Neuronal stem cell (in vitro differentiated cells): Measurements from ENCODE around the gene SNX12.

ENCODE experiments used
- DNase-seq: peaks from one replicate; pipeline ENCODE4 v3.0.0-alpha.2; 2013; ENCODE audit warnings: low spot score
- H2AFZ ChIP-seq: one replicate; pipeline ENCODE4 v1.6.1; 2013; ENCODE audit warnings: mild to moderate bottlenecking, low read length, inconsistent platforms
- H2AK5ac ChIP-seq: 2 replicates; pipeline ENCODE4 v1.6.1; 2013; ENCODE audit warnings: low read depth, mild to moderate bottlenecking, inconsistent platforms, low read length, moderate library complexity, mixed read lengths
- H2BK120ac ChIP-seq: 2 replicates; pipeline ENCODE4 v1.6.1; 2013; ENCODE audit warnings: low read depth, mild to moderate bottlenecking, inconsistent platforms, low read length, moderate library complexity, mixed read lengths
- H2BK12ac ChIP-seq: one replicate; pipeline ENCODE4 v1.6.1; 2013; ENCODE audit warnings: low read length, inconsistent platforms
- H2BK15ac ChIP-seq: 2 replicates; pipeline ENCODE4 v1.6.1; 2013; ENCODE audit warnings: mild to moderate bottlenecking, low read length, inconsistent platforms, mixed read lengths
- H2BK5ac ChIP-seq: one replicate; pipeline ENCODE4 v1.6.1; 2013; ENCODE audit warnings: inconsistent platforms, mild to moderate bottlenecking, low read length, moderate library complexity
- H3K14ac ChIP-seq: one replicate; pipeline ENCODE4 v1.6.1; 2013; ENCODE audit warnings: low read length, inconsistent platforms
- H3K18ac ChIP-seq: 2 replicates; pipeline ENCODE4 v1.6.1; 2013; ENCODE audit warnings: low read length, inconsistent platforms
- H3K23ac ChIP-seq: 2 replicates; pipeline ENCODE4 v1.6.1; 2013; ENCODE audit warnings: low read depth, mild to moderate bottlenecking, mixed read lengths, low read length, inconsistent platforms; ENCODE audit not compliant: poor library complexity
- H3K27ac ChIP-seq: replicated peaks from 3 replicates; pipeline ENCODE4 v1.5.1; 2013; ENCODE audit warnings: low read length, inconsistent platforms
- H3K27me3 ChIP-seq, 3 experiments: 2 replicates each; pipeline ENCODE4 v1.6.1; 2013; ENCODE audit warnings: low read length in 3 of 3, mild to moderate bottlenecking in 2 of 3, inconsistent platforms in 1 of 3, low read depth in 1 of 3, mixed read lengths in 1 of 3, moderate library complexity in 1 of 3; ENCODE audit not compliant: control insufficient read depth in 3 of 3, insufficient read depth in 3 of 3
- H3K36me3 ChIP-seq, 2 donors: replicated peaks in 1 of 2; 2 replicates each; pipeline ENCODE4 v1.6.1; 2013; ENCODE audit warnings: low read length in 2 of 2; ENCODE audit not compliant: control insufficient read depth in 2 of 2, insufficient read depth in 2 of 2
- H3K4ac ChIP-seq: 2 replicates; pipeline ENCODE4 v1.6.1; 2013; ENCODE audit warnings: inconsistent platforms, mild to moderate bottlenecking, low read length, moderate library complexity
- H3K4me1 ChIP-seq, 2 donors: 1 replicate in 1 of 2; 2 replicates in 1 of 2; pipeline ENCODE4 v1.6.1; 2013; ENCODE audit warnings: low read length in 2 of 2, low read depth in 1 of 2; ENCODE audit not compliant: control insufficient read depth in 2 of 2, insufficient read depth in 1 of 2
- H3K4me2 ChIP-seq: one replicate; pipeline ENCODE4 v1.6.1; 2013; ENCODE audit warnings: mild to moderate bottlenecking, low read length, inconsistent platforms; ENCODE audit not compliant: insufficient read depth, poor library complexity, severe bottlenecking
- H3K4me3 ChIP-seq, 2 donors: 2 replicates each; pipeline ENCODE4 v1.5.1; 2013; ENCODE audit warnings: low read length in 2 of 2, mild to moderate bottlenecking in 2 of 2, inconsistent platforms in 1 of 2, moderate library complexity in 1 of 2
- H3K79me1 ChIP-seq: one replicate; pipeline ENCODE4 v1.6.1; 2013; ENCODE audit warnings: low read depth, mild to moderate bottlenecking, inconsistent platforms, low read length, moderate library complexity
- H3K9ac ChIP-seq: one replicate; pipeline ENCODE4 v1.6.1; 2013; ENCODE audit warnings: mild to moderate bottlenecking, low read depth, low read length, inconsistent platforms; ENCODE audit not compliant: poor library complexity
- H3K9me3 ChIP-seq, 2 donors: replicated peaks in 1 of 2; 2 replicates each; pipeline versions ENCODE3 to v1.6.1; 2013; ENCODE audit warnings: low read length in 2 of 2, mild to moderate bottlenecking in 2 of 2, inconsistent platforms in 1 of 2, low read depth in 1 of 2, mixed read lengths in 1 of 2, moderate library complexity in 1 of 2; ENCODE audit not compliant: control insufficient read depth in 2 of 2, insufficient read depth in 1 of 2
- H4K8ac ChIP-seq: one replicate; pipeline ENCODE4 v1.6.1; 2013; ENCODE audit warnings: low read depth, mild to moderate bottlenecking, inconsistent platforms, low read length, moderate library complexity
- H4K91ac ChIP-seq: one replicate; pipeline ENCODE4 v1.6.1; 2013; ENCODE audit warnings: low read length, low read depth, mild to moderate bottlenecking, inconsistent platforms; ENCODE audit not compliant: poor library complexity
- WGBS, 2 donors: extraction: QIAGEN DNeasy Blood & Tissue Kit; methylation state at CpG; one replicate each; pipeline ENCODE4 v1.1.7; 2013; ENCODE audit warnings: missing lambda C conversion rate in 2 of 2, mixed read lengths in 1 of 2; ENCODE audit not compliant: insufficient read length in 2 of 2, insufficient replicate concordance in 1 of 2; ENCODE audit errors: extremely low coverage in 2 of 2; 5-methylcytosine and 5-hydroxymethylcytosine counted together

Gene SNX12

DNA sequence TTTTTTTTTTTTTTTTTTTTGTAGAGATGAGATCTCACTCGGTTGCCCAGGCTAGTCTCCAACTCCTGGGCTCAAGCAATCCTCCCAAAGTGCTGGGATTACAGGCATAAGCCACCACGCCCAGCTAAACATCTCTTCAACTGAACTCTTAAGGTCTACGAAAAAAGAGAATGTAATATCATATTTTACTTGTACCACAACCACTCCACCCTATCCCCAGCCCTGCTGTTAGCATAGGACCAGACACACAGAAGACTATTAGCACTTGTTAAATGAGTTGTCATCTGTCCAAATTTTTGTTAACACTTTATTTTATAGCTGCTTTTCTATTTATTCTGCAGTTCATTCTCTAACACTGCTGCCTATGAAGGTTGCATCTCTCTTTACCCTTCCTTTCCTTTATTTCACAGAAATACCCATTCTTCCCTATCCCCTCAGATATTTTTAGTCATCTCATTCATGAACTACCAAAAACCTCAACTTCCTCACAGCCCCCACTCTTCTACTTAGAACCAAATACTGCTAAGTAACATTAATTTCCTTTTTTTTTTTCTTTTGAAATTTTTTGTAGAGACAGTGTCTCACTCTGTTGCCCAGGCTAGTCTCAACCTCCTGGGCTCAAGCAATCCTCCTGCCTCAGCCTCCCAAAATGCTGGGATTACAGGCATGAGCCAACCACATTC lies 10.1 kb downstream of the SNX12 start:
- Histone ChIP-seq H3K4ac (no peak overlapping the region), H3K18ac (no peak overlapping the region), H3K4me1 (no peaks in the 10 kb centered on the region), H2BK120ac (no peak overlapping the region), H2BK5ac (no peak overlapping the region), H3K27me3 (no peaks in the 10 kb centered on the region), H3K9ac (no peak overlapping the region), H2BK12ac (no peak overlapping the region), H3K4me2 (no peak overlapping the region), H2AK5ac (no peak overlapping the region), H3K4me3 (no peak overlapping the region), H4K91ac (no peak overlapping the region), H3K79me1 (no peaks in the 10 kb centered on the region), H4K8ac (no peak overlapping the region), H3K23ac (no peak overlapping the region), H3K14ac (no peak overlapping the region), H2AFZ (no peak overlapping the region), H2BK15ac (no peak overlapping the region), H3K9me3 (no peaks in the 10 kb centered on the region), H3K36me3 (peaks cover 9 to 44% of the 10 kb centered on the region in 2 donors), H3K27ac (no peak overlapping the region)
- no CpG with 5 or more reads among the region's 3 CpGs for WGBS, 2 donors
- no peak for DNase-seq

DNA sequence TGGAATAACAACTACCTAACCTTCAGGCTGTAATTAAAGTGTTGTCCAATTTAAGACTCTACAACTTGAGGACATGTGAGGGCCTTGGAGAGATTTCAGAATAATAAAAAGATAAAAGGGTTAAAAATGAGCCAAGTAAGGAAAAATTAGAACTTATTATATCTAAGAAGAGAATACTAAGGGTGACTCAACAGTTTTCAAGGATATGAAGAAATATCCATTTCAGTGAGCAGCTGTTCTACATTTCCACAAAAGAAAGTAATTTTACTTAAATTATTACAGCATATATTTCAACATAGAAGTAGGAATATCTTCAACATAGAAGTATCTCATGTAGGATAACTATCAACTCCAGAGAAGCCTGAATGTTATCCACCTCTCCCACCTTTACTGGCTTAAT lies 11.3 kb downstream of the SNX12 start:
- Histone ChIP-seq H3K27me3 (no peaks in the 10 kb centered on the region), H3K27ac (no peak overlapping the region), H4K91ac (no peak overlapping the region), H3K79me1 (no peaks in the 10 kb centered on the region), H3K36me3 (peaks cover 6 to 36% of the 10 kb centered on the region in 2 donors), H2BK5ac (no peak overlapping the region), H2BK15ac (no peak overlapping the region), H3K9me3 (no peaks in the 10 kb centered on the region), H3K18ac (no peak overlapping the region), H3K23ac (no peak overlapping the region), H2AFZ (no peak overlapping the region), H3K4me1 (peaks cover 0 to 2% of the 10 kb centered on the region in 2 donors), H2BK120ac (no peak overlapping the region), H3K14ac (no peak overlapping the region), H3K4ac (no peak overlapping the region), H3K4me2 (no peak overlapping the region), H3K9ac (no peak overlapping the region), H2BK12ac (no peak overlapping the region), H2AK5ac (no peak overlapping the region), H3K4me3 (no peak overlapping the region), H4K8ac (no peak overlapping the region)
- no peak for DNase-seq

DNA sequence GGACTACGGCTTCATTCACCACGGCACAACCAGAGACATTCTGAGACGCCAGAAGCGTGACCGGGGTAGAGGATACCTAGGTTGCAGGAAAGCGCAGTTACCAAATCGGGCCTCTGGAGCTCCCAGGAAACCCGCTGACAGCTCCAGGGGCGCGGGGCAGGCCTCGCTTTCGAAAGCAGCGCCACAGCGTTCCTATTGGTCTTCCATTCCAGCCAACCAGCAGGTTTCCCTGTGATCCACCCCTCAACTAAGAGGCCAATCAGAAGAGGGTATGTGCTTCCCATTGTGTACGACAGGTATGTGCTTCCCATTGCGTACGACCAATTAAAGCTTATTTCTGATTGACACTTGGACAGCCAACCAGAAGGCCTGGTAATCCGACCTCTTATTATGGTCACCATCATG lies 14.9 kb downstream of the SNX12 start:
- Histone ChIP-seq H3K14ac (no peak overlapping the region), H2BK15ac (no peak overlapping the region), H3K27me3 (no peaks in the 10 kb centered on the region), H3K18ac (no peak overlapping the region), H3K9me3 (no peaks in the 10 kb centered on the region), H4K8ac (no peak overlapping the region), H3K9ac (no peak overlapping the region), H3K4me1 (peaks cover 0 to 2% of the 10 kb centered on the region in 2 donors), H2AFZ (no peak overlapping the region), H3K4me3 (peak overlapping the region in 1 of 2 donors; percentile 74), H4K91ac (no peak overlapping the region), H3K36me3 (peaks cover 0 to 5% of the 10 kb centered on the region in 2 donors), H3K4me2 (peak overlapping the region; percentile 42), H3K4ac (no peak overlapping the region), H2BK12ac (no peak overlapping the region), H2BK5ac (no peak overlapping the region), H3K23ac (no peak overlapping the region), H3K79me1 (no peaks in the 10 kb centered on the region), H2BK120ac (no peak overlapping the region), H3K27ac (no peak overlapping the region), H2AK5ac (no peak overlapping the region)
- peak; percentile 62 for DNase-seq
- no CpG with 5 or more reads among the region's 18 CpGs for WGBS, 2 donors

DNA sequence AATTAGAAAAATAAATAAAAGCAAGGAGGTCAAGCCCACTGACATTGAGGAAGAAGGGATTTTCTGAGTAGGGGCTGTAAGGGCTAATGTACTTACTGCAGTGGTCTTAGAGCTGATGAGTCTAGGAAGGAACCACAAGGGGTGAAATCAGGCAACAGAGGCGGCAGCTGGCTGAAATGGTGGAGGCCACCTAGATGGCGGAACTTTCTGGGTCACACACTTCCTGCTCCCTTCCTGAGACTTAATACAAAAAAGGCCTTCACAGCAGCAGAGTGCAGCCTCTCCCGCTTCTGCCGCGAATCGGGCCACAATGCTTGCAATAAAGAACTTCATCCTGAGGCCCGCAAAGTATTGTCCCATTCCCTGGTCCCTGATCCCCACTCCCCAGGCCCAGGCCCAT lies 15.4 kb downstream of the SNX12 start:
- Histone ChIP-seq H3K14ac (no peak overlapping the region), H3K27ac (no peak overlapping the region), H3K4me1 (peaks cover 0 to 2% of the 10 kb centered on the region in 2 donors), H3K4me3 (peak overlapping the region in 1 of 2 donors; percentile 74), H3K23ac (no peak overlapping the region), H3K9me3 (no peaks in the 10 kb centered on the region), H2AK5ac (no peak overlapping the region), H3K4ac (no peak overlapping the region), H2BK120ac (no peak overlapping the region), H2BK15ac (no peak overlapping the region), H3K18ac (no peak overlapping the region), H2BK12ac (no peak overlapping the region), H2BK5ac (no peak overlapping the region), H4K91ac (no peak overlapping the region), H4K8ac (no peak overlapping the region), H2AFZ (no peak overlapping the region), H3K9ac (no peak overlapping the region), H3K79me1 (no peaks in the 10 kb centered on the region), H3K27me3 (no peaks in the 10 kb centered on the region), H3K36me3 (peaks cover 0 to under 1% of the 10 kb centered on the region in 2 donors), H3K4me2 (peak overlapping the region; percentile 42)
- WGBS, 2 donors = no CpG with 5 or more reads among the region's 7 CpGs
- no peak for DNase-seq
